RWPE2 (cell line): ENCODE data around the gene ABCG4.

Source experiments
- ATAC-seq: fragments of 200-7000 bp; cut with Tn5 transposase; 3 replicates; pipeline ENCODE4 v1.9.1; 2021; ENCODE audit warnings: low read depth
- DNase-seq: peaks from one replicate; pipeline ENCODE4 v3.0.0-alpha.2; 2020; ENCODE audit warnings: low spot score
- H3K27ac ChIP-seq: fragments of 450-650 bp; 2 replicates; pipeline ENCODE4 v1.5.1; 2017; ENCODE audit warnings: mild to moderate bottlenecking; ENCODE audit not compliant: poor library complexity, severe bottlenecking
- H3K27me3 ChIP-seq: fragments of 250-450 bp; sonication (Bioruptor Pico); 2 replicates; pipeline ENCODE4 v1.5.1; 2021; ENCODE audit warnings: mild to moderate bottlenecking, moderate library complexity; ENCODE audit not compliant: insufficient read depth, poor library complexity, severe bottlenecking
- H3K36me3 ChIP-seq: fragments of 250-450 bp; sonication (Bioruptor Pico); 2 replicates; pipeline ENCODE4 v1.5.1; 2020; ENCODE audit warnings: low read depth, mild to moderate bottlenecking, moderate library complexity
- H3K4me1 ChIP-seq: fragments of 250-450 bp; sonication (Bioruptor Pico); 2 replicates; pipeline ENCODE4 v1.5.1; 2021; ENCODE audit warnings: mild to moderate bottlenecking, moderate library complexity; ENCODE audit not compliant: insufficient read depth, poor library complexity, severe bottlenecking
- H3K4me3 ChIP-seq: fragments of 250-450 bp; sonication (Bioruptor Pico); 2 replicates; pipeline ENCODE4 v1.5.1; 2021; ENCODE audit warnings: mild to moderate bottlenecking, moderate library complexity; ENCODE audit not compliant: severe bottlenecking
- H3K9me3 ChIP-seq: fragments of 250-450 bp; sonication (Bioruptor Pico); 2 replicates; pipeline ENCODE4 v1.5.1; 2021; ENCODE audit warnings: mild to moderate bottlenecking, moderate library complexity; ENCODE audit not compliant: severe bottlenecking
- TF ChIP-seq, protein P1 (sequence below): fragments of 450-650 bp; IDR thresholded peaks from one replicate; pipeline ENCODE4 v1.5.1; 2017; ENCODE audit warnings: mild to moderate bottlenecking, moderate library complexity; ENCODE audit not compliant: poor library complexity, severe bottlenecking

ABCG4 gene

DNA sequence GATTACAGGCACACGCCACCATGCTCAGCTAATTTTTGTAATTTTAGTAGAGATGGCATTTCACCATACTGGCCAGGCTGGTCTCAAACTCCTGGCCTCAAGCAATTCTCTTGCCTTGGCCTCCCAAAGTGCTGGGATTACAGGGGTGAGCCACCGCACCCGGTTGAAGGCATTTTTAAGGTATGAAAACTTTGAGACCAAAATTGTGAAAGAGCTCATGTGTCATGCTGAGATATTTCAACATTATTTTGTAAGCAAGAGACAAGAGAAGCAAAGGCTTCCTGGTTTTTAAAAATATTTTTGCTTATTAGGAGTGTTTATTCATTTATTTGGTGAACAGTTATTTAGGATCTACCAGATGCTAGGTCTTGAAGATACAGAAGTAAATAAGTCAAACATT lies 43.3 kb downstream of the ABCG4 start:
- no peak for ATAC-seq
- Histone ChIP-seq H3K4me3 (no peak overlapping the region), H3K27me3 (no peaks in the 10 kb centered on the region), H3K36me3 (no peaks in the 10 kb centered on the region), H3K9me3 (no peaks in the 10 kb centered on the region), H3K27ac (no peak overlapping the region), H3K4me1 (no peaks in the 10 kb centered on the region)
- TF ChIP-seq, protein P1, sequence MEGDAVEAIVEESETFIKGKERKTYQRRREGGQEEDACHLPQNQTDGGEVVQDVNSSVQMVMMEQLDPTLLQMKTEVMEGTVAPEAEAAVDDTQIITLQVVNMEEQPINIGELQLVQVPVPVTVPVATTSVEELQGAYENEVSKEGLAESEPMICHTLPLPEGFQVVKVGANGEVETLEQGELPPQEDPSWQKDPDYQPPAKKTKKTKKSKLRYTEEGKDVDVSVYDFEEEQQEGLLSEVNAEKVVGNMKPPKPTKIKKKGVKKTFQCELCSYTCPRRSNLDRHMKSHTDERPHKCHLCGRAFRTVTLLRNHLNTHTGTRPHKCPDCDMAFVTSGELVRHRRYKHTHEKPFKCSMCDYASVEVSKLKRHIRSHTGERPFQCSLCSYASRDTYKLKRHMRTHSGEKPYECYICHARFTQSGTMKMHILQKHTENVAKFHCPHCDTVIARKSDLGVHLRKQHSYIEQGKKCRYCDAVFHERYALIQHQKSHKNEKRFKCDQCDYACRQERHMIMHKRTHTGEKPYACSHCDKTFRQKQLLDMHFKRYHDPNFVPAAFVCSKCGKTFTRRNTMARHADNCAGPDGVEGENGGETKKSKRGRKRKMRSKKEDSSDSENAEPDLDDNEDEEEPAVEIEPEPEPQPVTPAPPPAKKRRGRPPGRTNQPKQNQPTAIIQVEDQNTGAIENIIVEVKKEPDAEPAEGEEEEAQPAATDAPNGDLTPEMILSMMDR = no peak
- no peak for DNase-seq

DNA sequence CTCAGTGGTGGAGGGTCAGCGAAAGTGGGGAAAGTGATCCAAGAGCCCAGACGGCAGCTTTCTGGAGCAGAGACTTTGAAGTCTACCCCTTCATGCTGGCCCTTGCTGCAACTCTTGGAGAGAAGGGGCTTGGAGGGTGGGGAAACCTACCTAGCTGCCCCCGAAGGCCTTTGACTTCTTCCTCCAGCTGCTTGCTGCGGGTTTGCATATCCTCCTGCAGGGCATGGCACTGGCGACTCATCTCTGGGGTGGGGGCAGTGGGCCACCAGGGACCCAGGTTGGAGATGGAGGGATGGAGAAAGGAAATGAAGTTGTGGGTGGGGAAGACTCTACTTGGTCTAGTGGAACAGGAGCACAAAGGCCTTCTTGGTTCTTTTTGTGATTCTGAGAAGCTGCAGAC lies 44.1 kb downstream of the ABCG4 start:
- DNase-seq (no peak), ATAC-seq (no peak)
- H3K36me3 ChIP-seq = no peaks in the 10 kb centered on the region
- H3K27ac ChIP-seq = no peak overlapping the region
- H3K4me3 ChIP-seq = no peak overlapping the region
- no peaks in the 10 kb centered on the region for H3K9me3 ChIP-seq
- no peaks in the 10 kb centered on the region for H3K27me3 ChIP-seq
- H3K4me1 ChIP-seq = no peaks in the 10 kb centered on the region
- TF ChIP-seq, protein P1 = no peak

DNA sequence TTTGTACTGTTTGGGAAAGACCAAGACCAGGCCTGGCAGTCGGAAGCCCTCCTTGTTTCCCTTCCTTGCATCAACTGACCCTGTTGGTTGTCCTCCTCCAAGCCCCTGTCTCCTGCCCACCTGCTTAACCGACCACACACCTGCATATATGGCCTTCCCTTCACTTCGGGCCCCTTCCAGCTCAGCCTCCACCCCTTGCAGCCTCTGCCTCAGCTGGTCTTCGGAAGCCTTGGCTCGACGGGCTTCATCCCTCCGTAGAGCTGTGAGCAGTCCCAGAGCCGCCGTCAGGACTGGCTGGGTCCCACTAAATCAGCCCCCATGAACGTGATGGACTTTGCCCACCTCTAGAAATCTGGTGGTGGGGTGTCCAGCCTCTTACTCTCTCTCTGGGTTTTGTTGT lies 44.8 kb downstream of the ABCG4 start:
- Histone ChIP-seq H3K4me3 (no peak overlapping the region), H3K36me3 (no peaks in the 10 kb centered on the region), H3K27ac (no peak overlapping the region), H3K9me3 (no peaks in the 10 kb centered on the region), H3K27me3 (no peaks in the 10 kb centered on the region), H3K4me1 (no peaks in the 10 kb centered on the region)
- ATAC-seq = no peak
- no peak for DNase-seq
- TF ChIP-seq, protein P1 = no peak

DNA sequence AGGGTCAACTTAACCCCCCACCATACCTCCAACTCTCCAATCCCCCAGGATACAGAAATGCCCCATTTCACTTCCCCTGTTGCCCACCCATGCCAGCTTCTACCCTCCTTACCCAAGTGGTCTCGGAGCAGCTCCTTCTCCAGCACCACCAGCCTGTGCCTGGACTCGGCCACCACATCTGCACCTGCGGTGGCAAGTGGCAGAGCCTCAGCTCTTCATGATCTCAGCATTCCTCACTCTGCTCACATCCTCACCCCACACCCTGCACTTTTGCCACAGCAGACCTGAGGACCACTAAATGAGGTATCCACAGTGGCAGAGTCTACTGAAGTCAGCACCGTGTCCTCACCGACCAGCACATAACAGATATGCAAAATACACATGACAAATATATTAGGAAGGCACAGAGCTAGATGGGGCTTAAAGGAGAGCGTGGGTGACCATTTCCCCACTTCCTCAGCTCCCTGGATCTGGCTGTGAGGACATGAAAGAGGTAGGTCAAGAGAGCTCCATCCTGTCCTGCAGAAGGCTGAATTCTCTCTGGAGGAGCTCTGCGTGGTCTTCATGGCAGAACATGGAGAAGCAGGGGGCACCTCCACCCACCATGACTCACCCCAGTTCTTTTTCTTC lies 46.1 kb downstream of the ABCG4 start:
- H3K27ac ChIP-seq = no peak overlapping the region
- H3K36me3 ChIP-seq = no peaks in the 10 kb centered on the region
- TF ChIP-seq, protein P1 = no peak
- no peaks in the 10 kb centered on the region for H3K9me3 ChIP-seq
- no peaks in the 10 kb centered on the region for H3K27me3 ChIP-seq
- DNase-seq (no peak), ATAC-seq (no peak)
- H3K4me3 ChIP-seq = no peak overlapping the region
- no peaks in the 10 kb centered on the region for H3K4me1 ChIP-seq

DNA sequence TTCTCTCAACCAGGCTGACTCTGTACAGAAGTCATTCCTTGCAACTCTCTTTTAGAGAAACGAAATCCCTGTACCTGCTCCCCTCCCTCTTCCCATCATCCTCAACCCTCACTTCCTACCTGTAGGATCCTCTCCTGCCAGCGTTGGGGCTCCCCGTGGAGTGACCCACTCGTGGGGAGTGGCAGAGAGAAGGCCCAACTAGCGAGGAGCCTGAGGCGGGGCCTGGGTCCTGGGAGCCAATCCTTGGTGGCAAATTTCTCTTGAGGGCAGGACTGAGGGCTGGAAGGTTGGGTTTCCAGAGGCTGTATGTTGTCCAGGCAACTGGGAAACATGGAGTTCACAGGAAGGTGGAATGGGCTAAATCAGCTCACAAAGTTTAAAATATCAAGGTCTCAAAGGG lies 46.8 kb downstream of the ABCG4 start:
- Histone ChIP-seq H3K9me3 (no peaks in the 10 kb centered on the region), H3K4me3 (no peak overlapping the region), H3K27ac (no peak overlapping the region), H3K4me1 (no peaks in the 10 kb centered on the region), H3K36me3 (no peaks in the 10 kb centered on the region), H3K27me3 (no peaks in the 10 kb centered on the region)
- TF ChIP-seq, protein P1 = no peak
- peak; percentile 76 for ATAC-seq
- DNase-seq = no peak
